ELR (cell line): ENCODE results near the gene ZNF417.
"Not testable (repeated sequence)": the region's sequence is repeated elsewhere in the genome, so short reads cannot be mapped to it uniquely, and the experiment has no call there.

ENCODE experiments used
- DNase-seq: peaks from one replicate; pipeline ENCODE4 v3.0.0-alpha.2; 2015; ENCODE audit warnings: low read depth

Gene ZNF417

DNA sequence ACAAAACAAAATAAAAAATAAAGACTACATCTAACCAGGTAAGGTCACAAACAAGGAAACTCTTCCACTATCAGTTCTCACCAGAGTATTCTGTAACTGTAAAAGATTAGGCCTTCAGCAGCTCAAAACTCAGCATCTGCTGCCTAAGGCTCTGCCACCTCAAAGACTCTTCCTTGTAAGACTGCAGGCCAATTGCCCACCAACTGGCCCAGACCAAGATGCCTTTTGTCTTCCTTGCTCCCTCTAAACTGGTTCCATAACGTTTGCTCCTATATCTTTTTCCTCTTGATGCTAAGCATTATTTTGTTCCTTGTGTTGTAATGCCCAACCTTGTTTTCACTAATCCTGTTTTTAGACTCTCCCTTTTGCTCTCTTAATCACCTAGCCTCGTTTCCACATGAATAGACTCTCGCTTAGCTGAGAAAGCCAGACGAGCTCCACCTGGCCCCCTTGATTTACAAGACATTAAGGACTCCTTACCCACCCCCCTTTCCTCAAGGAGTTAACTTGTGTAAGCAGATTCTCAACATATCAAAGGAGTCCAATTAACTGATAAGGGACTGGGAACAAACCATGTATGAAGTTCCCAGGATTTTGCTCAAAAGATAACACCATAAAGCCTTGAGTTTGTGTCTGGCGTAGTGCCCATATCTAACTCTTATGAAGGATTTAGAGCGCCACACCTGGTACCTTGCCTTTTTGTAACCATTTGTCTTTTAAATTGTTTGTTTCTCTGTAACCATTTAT, 29.0 kb downstream of the ZNF417 start:
- no peak for DNase-seq

- DNase-seq = no peak
Observed at GRCh38 chr19:57886046-57886445, 30.3 kb downstream of the ZNF417 start.

DNA sequence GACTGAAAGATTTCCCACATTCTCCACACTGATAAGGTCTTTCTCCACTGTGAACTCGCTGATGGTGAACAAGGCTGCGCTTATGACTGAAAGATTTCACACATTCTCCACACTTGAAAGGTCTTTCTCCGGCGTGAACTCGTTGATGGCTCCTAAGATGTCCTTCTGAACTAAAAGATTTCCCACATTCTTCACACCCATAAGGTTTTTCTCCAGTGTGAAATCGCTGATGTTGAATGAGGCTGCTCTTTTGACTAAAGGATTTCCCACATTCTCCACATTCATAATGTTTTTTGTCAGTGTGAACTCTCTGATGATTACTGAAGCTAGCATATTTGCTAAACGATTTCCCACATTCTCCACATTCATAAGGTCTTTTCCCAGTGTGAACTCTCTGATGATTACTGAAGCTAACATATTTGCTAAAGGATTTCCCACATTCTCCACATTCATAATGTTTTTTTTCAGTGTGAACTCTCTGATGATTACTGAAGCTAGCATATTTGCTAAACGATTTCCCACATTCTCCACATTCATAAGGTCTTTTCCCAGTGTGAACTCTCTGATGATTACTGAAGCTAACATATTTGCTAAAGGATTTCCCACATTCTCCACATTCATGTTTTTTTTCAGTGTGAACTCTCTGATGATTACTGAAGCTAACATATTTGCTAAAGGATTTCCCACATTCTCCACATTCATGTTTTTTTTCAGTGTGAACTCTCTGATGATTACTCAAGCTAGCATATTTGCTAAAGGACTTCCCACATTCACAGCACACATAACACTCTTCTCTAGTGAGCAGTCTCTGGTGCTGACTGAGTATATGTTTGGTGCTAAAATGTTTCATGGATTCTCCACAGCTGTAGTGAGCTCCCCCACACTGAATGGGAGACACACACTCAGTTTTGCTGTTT, 42.3 kb downstream of the ZNF417 start:
- not testable (repeated sequence) for DNase-seq

DNA sequence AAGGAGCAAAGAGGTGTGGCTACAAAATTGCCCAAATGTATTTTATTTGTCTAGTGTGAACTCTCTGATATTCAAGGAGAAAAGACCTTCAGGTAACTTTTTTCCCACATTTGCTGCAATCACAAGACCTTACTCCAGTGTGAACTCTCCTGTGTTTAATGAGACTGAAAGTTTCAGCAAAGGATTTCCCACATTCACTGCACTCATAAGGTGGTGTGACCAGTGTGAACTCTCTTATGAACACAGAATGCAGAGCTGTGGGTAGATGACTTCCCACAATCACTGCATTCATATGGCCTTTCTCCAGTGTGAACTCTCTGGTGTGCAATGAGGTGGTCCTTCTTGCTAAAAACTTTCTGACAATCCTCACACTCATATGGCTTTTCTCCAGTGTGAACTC, 43.9 kb downstream of the ZNF417 start:
- DNase-seq = no peak

DNA sequence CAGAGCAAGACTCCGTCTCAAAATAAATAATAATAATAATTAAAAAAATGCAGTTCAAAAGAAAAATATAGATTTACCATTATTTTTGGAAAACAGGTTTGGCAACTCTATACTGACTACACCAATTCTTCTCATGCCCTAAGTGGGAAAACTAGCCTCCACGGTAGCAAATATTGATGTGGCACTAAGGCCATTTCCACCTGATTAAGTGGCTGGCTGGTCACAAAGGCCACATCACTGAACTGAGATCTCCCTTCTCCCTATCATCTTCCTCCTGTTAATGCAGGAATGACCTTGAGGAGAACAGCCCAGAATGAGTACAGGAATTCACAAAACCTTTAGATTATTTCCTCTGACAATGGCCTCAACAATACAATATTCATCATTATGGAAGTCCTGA, 46.2 kb downstream of the ZNF417 start:
- DNase-seq = no peak

GRCh38 chr19:57869655-57870054, 46.7 kb downstream of the ZNF417 start:
- not testable (repeated sequence) for DNase-seq

GRCh38 chr19:57867868-57868492, 48.4 kb downstream of the ZNF417 start:
- DNase-seq = no peak
